Neural progenitor cell (in vitro differentiated cells): Measurements from ENCODE around the gene MACROD2. TPM values are rescaled to one million over a fixed set of nuclear protein-coding genes. Genes with fewer than 3 reads are reported as not detected.

ENCODE experiments used
- DNase-seq: peaks from one replicate; pipeline ENCODE4 v3.0.0-alpha.2; 2016; ENCODE audit warnings: low spot score
- H2AFZ ChIP-seq: fragments of 200-600 bp; sonication (generic); replicated peaks from 2 replicates; pipeline ENCODE4 v1.6.1; 2016; ENCODE audit warnings: antibody characterized with exemption
- H3F3A ChIP-seq: fragments of 200-600 bp; sonication (generic); 2 replicates; pipeline ENCODE4 v1.6.1; 2016; ENCODE audit warnings: antibody characterized with exemption, low read depth
- H3K27ac ChIP-seq: fragments of 200-600 bp; sonication (generic); 2 replicates; pipeline ENCODE4 v1.5.1; 2016; ENCODE audit warnings: mild to moderate bottlenecking
- H3K27me3 ChIP-seq: fragments of 200-600 bp; sonication (generic); 2 replicates; pipeline ENCODE4 v1.6.1; 2016; ENCODE audit warnings: mild to moderate bottlenecking, moderate library complexity
- H3K36me3 ChIP-seq: fragments of 200-600 bp; sonication (generic); 2 replicates; pipeline ENCODE4 v1.5.1; 2016
- H3K4me1 ChIP-seq: fragments of 200-600 bp; sonication (generic); 2 replicates; pipeline ENCODE4 v1.6.1; 2016; ENCODE audit warnings: mixed run types
- H3K4me2 ChIP-seq: fragments of 200-600 bp; sonication (generic); 2 replicates; pipeline ENCODE4 v1.6.1; 2016
- H3K4me3 ChIP-seq: fragments of 200-600 bp; sonication (generic); 2 replicates; pipeline ENCODE4 v1.5.1; 2016
- H3K79me2 ChIP-seq: fragments of 200-600 bp; sonication (generic); 2 replicates; pipeline ENCODE4 v1.6.1; 2016; ENCODE audit warnings: low read depth
- H3K9ac ChIP-seq: fragments of 200-600 bp; sonication (generic); 2 replicates; pipeline ENCODE4 v1.6.1; 2016
- H3K9me3 ChIP-seq: fragments of 200-600 bp; sonication (generic); 2 replicates; pipeline ENCODE4 v1.5.1; 2016; ENCODE audit warnings: low read depth
- H4K20me1 ChIP-seq: fragments of 200-600 bp; sonication (generic); 2 replicates; pipeline ENCODE4 v1.6.1; 2016; ENCODE audit warnings: low read depth
- H3K27ac Mint-ChIP-seq: 3 replicates; pipeline ENCODE4 v1.8.0; 2021; ENCODE audit warnings: mixed read lengths
- H3K27me3 Mint-ChIP-seq: 2 replicates; pipeline ENCODE4 v1.8.0; 2022; ENCODE audit warnings: low read depth, mild to moderate bottlenecking, inconsistent platforms, moderate library complexity, mixed read lengths; ENCODE audit not compliant: insufficient read depth
- H3K36me3 Mint-ChIP-seq: 3 replicates; pipeline ENCODE4 v1.8.0; 2021; ENCODE audit warnings: mixed read lengths
- H3K4me1 Mint-ChIP-seq: 3 replicates; pipeline ENCODE4 v1.8.0; 2021; ENCODE audit warnings: mixed read lengths
- H3K4me3 Mint-ChIP-seq: 3 replicates; pipeline ENCODE4 v1.8.0; 2021; ENCODE audit warnings: mild to moderate bottlenecking, moderate library complexity, mixed read lengths
- H3K9me3 Mint-ChIP-seq: 3 replicates; pipeline ENCODE4 v1.8.0; 2020; ENCODE audit warnings: mixed read lengths
- CTCF ChIP-seq: fragments of 200-600 bp; sonication (generic); IDR thresholded peaks from 2 replicates; pipeline ENCODE4 v1.5.1; 2017; ENCODE audit warnings: antibody characterized with exemption, mild to moderate bottlenecking
- EZH2 ChIP-seq: fragments of 200-600 bp; sonication (generic); IDR thresholded peaks from 2 replicates; pipeline ENCODE4 v1.6.1; 2017; ENCODE audit warnings: antibody characterized with exemption, mild to moderate bottlenecking, moderate library complexity
- EZH2phosphoT487 ChIP-seq: fragments of 200-600 bp; sonication (generic); IDR thresholded peaks from 2 replicates; pipeline ENCODE4 v1.6.1; 2017; ENCODE audit warnings: antibody characterized with exemption
- total RNA-seq: library from RNA; depleted of rRNA; stranded (reverse); fragments of >200 nt; gene quantifications from 2 replicates; pipeline ENCODE4 v1.2.3, GENCODE V29; 2015; ENCODE audit warnings: low replicate concordance

Gene MACROD2
- total RNA-seq, 1 donor from 2014 or later, result 11.9 TPM

DNA sequence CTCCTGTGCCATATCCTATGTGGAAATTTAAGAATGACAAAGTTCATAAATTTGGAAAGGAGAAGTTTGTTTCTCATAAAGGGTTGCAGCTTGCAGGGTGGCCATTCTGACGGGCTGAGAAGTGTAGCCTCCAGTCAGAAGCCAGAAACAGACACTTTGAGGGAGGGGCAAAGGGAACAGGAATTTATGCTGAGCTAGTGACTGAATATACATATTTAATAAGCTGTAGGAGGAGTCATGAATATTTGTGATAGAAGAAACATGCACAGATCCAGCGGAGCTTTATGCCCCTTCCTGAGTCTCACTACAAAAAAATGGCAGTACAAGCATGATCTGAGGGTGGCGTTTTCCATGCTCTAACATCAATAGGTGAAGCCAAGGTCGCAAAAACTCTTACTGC is 1779.6 kb downstream of the MACROD2 start:
- Histone ChIP-seq H4K20me1 (no peaks in the 10 kb centered on the region), H3K9me3 (no peaks in the 10 kb centered on the region), H2AFZ (no peak overlapping the region), H3K4me2 (no peak overlapping the region), H3K79me2 (no peaks in the 10 kb centered on the region), H3K9ac (no peak overlapping the region), H3K27me3 (no peaks in the 10 kb centered on the region), H3F3A (no peaks in the 10 kb centered on the region), H3K27ac (no peak overlapping the region), H3K4me1 (no peaks in the 10 kb centered on the region), H3K36me3 (no peaks in the 10 kb centered on the region), H3K4me3 (no peak overlapping the region)
- Mint-ChIP-seq H3K27ac (no peak overlapping the region), H3K4me3 (no peak overlapping the region), H3K36me3 (no peaks in the 10 kb centered on the region), H3K4me1 (peaks cover 10% of the 10 kb centered on the region), H3K27me3 (peaks cover 2% of the 10 kb centered on the region), H3K9me3 (no peaks in the 10 kb centered on the region)
- no peak for DNase-seq
- TF ChIP-seq EZH2phosphoT487 (no peak), CTCF (no peak), EZH2 (no peak)

DNA sequence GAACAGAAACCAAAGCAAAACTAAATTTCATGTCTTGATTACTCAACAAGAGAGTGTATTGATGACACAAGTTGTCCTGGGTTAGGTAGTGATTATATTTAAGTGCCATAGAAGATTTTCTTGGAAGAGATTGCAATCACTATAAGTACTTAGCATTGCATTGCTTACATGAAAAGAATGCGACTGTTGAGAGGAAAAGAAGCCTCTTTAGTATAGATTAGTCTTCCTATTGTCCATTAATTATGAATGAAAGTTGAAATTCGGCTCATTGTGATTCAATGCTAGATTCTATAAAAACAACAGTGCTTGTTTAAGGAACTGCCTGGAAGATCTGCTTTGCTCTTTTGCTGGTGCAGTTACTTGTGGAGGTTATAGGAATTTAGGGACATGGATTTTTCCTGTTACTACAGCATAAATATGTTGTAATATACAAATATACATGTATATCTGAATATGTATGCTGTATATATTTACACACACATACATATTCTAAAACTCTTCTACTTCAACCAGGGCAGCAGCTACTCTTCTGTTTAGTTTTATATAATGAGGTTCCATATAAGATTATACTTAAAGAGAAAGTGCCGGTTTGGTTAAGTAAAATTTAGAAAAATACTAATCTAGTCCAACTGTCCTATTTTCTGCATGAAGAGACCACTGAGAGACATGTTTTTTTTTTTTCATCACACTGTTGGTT is 1781.6 kb downstream of the MACROD2 start:
- DNase-seq, result no peak
- no peak overlapping the region for H3K4me2 ChIP-seq
- H3K9ac ChIP-seq, result no peak overlapping the region
- no peak overlapping the region for H3K27ac ChIP-seq
- no peak overlapping the region for H2AFZ ChIP-seq
- H3K4me3 ChIP-seq, result no peak overlapping the region
- peaks cover 2% of the 10 kb centered on the region for H3K27me3 Mint-ChIP-seq
- H3K36me3 Mint-ChIP-seq, result no peaks in the 10 kb centered on the region
- peaks cover 6% of the 10 kb centered on the region for H3K4me1 Mint-ChIP-seq
- H3K27ac Mint-ChIP-seq, result no peak overlapping the region
- no peaks in the 10 kb centered on the region for H3K4me1 ChIP-seq
- H3K79me2 ChIP-seq, result no peaks in the 10 kb centered on the region
- H3K36me3 ChIP-seq, result no peaks in the 10 kb centered on the region
- no peaks in the 10 kb centered on the region for H3K9me3 ChIP-seq
- H3K9me3 Mint-ChIP-seq, result no peaks in the 10 kb centered on the region
- TF ChIP-seq EZH2phosphoT487 (no peak), EZH2 (no peak), CTCF (no peak)
- no peaks in the 10 kb centered on the region for H3K27me3 ChIP-seq
- H3K4me3 Mint-ChIP-seq, result no peak overlapping the region
- no peaks in the 10 kb centered on the region for H4K20me1 ChIP-seq
- no peaks in the 10 kb centered on the region for H3F3A ChIP-seq

DNA sequence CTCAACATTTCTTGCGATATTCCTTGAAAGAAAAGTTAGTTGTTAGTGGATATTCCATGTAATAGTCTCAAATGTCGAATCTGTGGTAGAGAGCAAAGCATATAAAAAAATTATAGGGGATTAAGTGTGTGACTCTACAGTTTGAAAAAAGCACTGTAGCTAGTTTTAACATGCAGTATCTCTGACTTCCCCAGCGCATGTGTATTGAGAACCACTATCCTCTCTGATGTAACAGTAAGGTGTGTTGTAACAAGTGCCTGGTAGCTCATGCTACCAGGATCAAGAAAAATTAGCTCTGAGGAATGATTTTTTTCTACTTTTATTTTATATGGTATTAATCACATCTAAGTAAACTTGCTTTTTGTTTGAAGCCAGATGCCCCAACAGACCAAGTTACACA is 1788.7 kb downstream of the MACROD2 start:
- TF ChIP-seq EZH2phosphoT487 (no peak), EZH2 (no peak), CTCF (no peak)
- H3K36me3 Mint-ChIP-seq, result peaks cover 2% of the 10 kb centered on the region
- Histone ChIP-seq H3K27ac (no peak overlapping the region), H3F3A (no peaks in the 10 kb centered on the region), H3K4me2 (no peak overlapping the region), H3K79me2 (no peaks in the 10 kb centered on the region), H4K20me1 (no peaks in the 10 kb centered on the region), H2AFZ (no peak overlapping the region), H3K27me3 (no peaks in the 10 kb centered on the region), H3K4me1 (peaks cover 9% of the 10 kb centered on the region), H3K9me3 (no peaks in the 10 kb centered on the region), H3K4me3 (no peak overlapping the region), H3K36me3 (no peaks in the 10 kb centered on the region), H3K9ac (no peak overlapping the region)
- no peaks in the 10 kb centered on the region for H3K9me3 Mint-ChIP-seq
- H3K4me3 Mint-ChIP-seq, result no peak overlapping the region
- peaks cover 12% of the 10 kb centered on the region for H3K4me1 Mint-ChIP-seq
- peaks cover 6% of the 10 kb centered on the region for H3K27me3 Mint-ChIP-seq
- DNase-seq, result no peak
- no peak overlapping the region for H3K27ac Mint-ChIP-seq
